ENCODE results near the gene PTPRH.

PTPRH gene

DNA sequence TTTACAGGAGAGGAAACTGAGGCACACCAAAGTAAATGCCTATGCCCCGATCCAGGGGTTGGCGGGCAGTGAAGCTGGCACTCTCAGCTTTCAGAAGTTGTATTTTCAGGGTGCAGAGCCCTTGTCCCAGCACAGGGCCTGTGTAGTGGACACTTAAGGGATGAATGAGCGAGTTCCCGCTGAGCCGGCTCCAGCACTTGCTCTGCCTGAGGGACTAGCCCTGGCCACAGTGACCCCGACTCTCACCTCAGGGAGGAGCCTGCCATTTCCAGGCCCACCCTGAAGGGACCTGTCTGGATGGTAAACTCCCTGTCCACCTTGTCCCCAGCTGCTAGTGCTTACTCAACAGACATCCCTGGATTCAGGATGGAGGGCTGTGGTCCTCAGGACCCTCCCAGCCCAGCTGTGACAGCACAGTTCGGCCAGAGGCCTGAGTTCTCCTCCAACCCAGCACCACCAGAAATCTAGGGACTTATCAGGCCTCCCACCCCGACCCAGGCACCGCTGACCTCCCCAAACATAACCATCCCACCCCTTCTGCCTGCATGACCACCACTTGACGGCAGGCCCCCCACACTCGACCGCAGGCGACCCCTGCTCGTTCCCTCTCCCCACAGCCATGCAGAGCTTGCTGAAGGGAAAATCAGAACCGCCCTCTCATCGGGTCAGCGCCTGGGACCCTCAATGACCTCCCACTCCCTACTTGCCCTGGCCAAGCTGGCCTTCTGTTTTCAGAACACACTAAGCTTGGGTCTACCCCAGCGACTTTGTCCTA lies 41.1 kb upstream of the PTPRH start:
- Histone ChIP-seq H3K27ac (ENCODE audit: low read depth, low read length) (no peak overlapping the region), H2BK120ac (ENCODE audit: low read depth, low read length) (no peak overlapping the region), H3K18ac (ENCODE audit: low read length) (no peak overlapping the region), H3K4me2 (ENCODE audit: low read length) (no peak overlapping the region), H3K4me3 (ENCODE audit: low read length) (no peak overlapping the region), H3K9ac (ENCODE audit: low read length) (no peak overlapping the region), H2BK15ac (replicated peaks; ENCODE audit: low read depth) (no peak overlapping the region), H3K36me3 (ENCODE audit: control insufficient read depth, insufficient read depth, low read length) (peaks cover 5% of the 10 kb centered on the region), H4K5ac (ENCODE audit: low read length) (no peak overlapping the region), H3K56ac (ENCODE audit: low read length) (no peak overlapping the region), H3K23ac (ENCODE audit: low read length) (no peak overlapping the region), H3K4ac (ENCODE audit: low read depth, low read length) (no peak overlapping the region), H3K27me3 (ENCODE audit: insufficient read depth, low read length, poor library complexity) (no peaks in the 10 kb centered on the region), H3K4me1 (ENCODE audit: control insufficient read depth, low read depth, low read length) (no peaks in the 10 kb centered on the region), H3K79me2 (ENCODE audit: control insufficient read depth, insufficient read depth, low read length) (peaks cover 60% of the 10 kb centered on the region), H4K8ac (ENCODE audit: low read depth, low read length) (no peak overlapping the region), H2AK5ac (ENCODE audit: low read length) (no peak overlapping the region), H2BK5ac (ENCODE audit: low read length) (no peak overlapping the region), H3K79me1 (ENCODE audit: low read length) (peaks cover 51% of the 10 kb centered on the region)
- no peak for DNase-seq
- no CpG with 5 or more reads among the region's 18 CpGs for WGBS (ENCODE audit: extremely low coverage, insufficient coverage, low lambda C conversion rate)

DNA sequence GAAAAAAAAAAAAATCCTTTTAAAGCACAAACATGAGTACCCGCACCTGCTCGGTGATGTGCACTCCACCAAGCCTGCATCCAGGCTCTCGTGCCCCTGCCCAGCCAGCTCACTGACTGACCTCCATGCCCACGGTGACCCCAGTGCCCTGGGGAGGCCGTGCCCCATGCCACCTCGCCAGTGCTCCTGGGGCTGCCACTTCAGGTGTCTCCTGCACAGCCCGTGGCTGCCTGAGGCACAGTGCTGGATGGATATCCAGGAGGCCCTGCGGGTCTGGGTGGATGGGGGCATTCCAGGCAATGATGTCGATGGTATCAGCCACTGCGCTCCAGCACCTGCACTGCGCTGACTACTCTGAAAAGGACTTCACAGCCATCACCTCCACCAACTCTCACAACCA lies 40.5 kb upstream of the PTPRH start:
- Histone ChIP-seq H2AK5ac (ENCODE audit: low read length) (no peak overlapping the region), H3K27ac (ENCODE audit: low read depth, low read length) (no peak overlapping the region), H3K56ac (ENCODE audit: low read length) (no peak overlapping the region), H3K4me3 (ENCODE audit: low read length) (no peak overlapping the region), H2BK15ac (replicated peaks; ENCODE audit: low read depth) (no peak overlapping the region), H4K8ac (ENCODE audit: low read depth, low read length) (no peak overlapping the region), H2BK5ac (ENCODE audit: low read length) (no peak overlapping the region), H3K4me2 (ENCODE audit: low read length) (no peak overlapping the region), H3K27me3 (ENCODE audit: insufficient read depth, low read length, poor library complexity) (no peaks in the 10 kb centered on the region), H3K79me2 (ENCODE audit: control insufficient read depth, insufficient read depth, low read length) (peaks cover 54% of the 10 kb centered on the region), H3K9ac (ENCODE audit: low read length) (no peak overlapping the region), H3K4ac (ENCODE audit: low read depth, low read length) (no peak overlapping the region), H3K36me3 (ENCODE audit: control insufficient read depth, insufficient read depth, low read length) (peaks cover 5% of the 10 kb centered on the region), H2BK120ac (ENCODE audit: low read depth, low read length) (no peak overlapping the region), H3K23ac (ENCODE audit: low read length) (no peak overlapping the region), H3K18ac (ENCODE audit: low read length) (no peak overlapping the region), H3K79me1 (ENCODE audit: low read length) (peaks cover 46% of the 10 kb centered on the region), H4K5ac (ENCODE audit: low read length) (no peak overlapping the region), H3K4me1 (ENCODE audit: control insufficient read depth, low read depth, low read length) (no peaks in the 10 kb centered on the region)
- no peak for DNase-seq
- WGBS (ENCODE audit: extremely low coverage, insufficient coverage, low lambda C conversion rate) = no CpG with 5 or more reads among the region's 11 CpGs

DNA sequence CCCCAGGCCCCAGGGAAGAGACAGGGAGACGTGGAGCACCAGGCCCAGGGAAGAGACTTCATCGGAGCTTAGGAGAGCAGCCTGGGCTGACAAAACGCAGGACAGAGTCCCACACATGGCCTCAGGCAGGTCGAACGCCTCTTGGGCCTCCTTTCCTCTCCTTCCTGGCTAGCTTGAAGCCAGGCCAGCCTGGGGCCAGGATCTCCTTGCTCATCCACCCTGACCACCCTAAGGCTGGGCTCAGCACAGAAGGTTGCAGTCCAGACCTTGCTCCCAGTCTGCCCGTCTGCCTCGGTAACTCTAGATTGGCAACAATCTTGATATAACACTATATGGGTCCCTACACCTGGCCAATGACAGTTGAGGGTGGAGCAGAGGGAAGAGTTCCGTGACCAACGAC lies 39.4 kb upstream of the PTPRH start:
- H3K9ac ChIP-seq (ENCODE audit: low read length) = no peak overlapping the region
- H3K27ac ChIP-seq (ENCODE audit: low read depth, low read length) = no peak overlapping the region
- H3K23ac ChIP-seq (ENCODE audit: low read length) = no peak overlapping the region
- H3K4me3 ChIP-seq (ENCODE audit: low read length) = no peak overlapping the region
- H3K36me3 ChIP-seq (ENCODE audit: control insufficient read depth, insufficient read depth, low read length) = peaks cover 11% of the 10 kb centered on the region
- H3K79me2 ChIP-seq (ENCODE audit: control insufficient read depth, insufficient read depth, low read length) = peaks cover 43% of the 10 kb centered on the region
- H2AK5ac ChIP-seq (ENCODE audit: low read length) = no peak overlapping the region
- H4K5ac ChIP-seq (ENCODE audit: low read length) = no peak overlapping the region
- no peak for DNase-seq
- H2BK5ac ChIP-seq (ENCODE audit: low read length) = no peak overlapping the region
- no peak overlapping the region for H2BK15ac ChIP-seq (replicated peaks; ENCODE audit: low read depth)
- H3K18ac ChIP-seq (ENCODE audit: low read length) = no peak overlapping the region
- WGBS (ENCODE audit: extremely low coverage, insufficient coverage, low lambda C conversion rate) = no CpG with 5 or more reads among the region's 9 CpGs
- peaks cover 40% of the 10 kb centered on the region for H3K79me1 ChIP-seq (ENCODE audit: low read length)
- H3K4ac ChIP-seq (ENCODE audit: low read depth, low read length) = no peak overlapping the region
- no peak overlapping the region for H3K4me2 ChIP-seq (ENCODE audit: low read length)
- H3K27me3 ChIP-seq (ENCODE audit: insufficient read depth, low read length, poor library complexity) = no peaks in the 10 kb centered on the region
- H3K56ac ChIP-seq (ENCODE audit: low read length) = no peak overlapping the region
- H4K8ac ChIP-seq (ENCODE audit: low read depth, low read length) = no peak overlapping the region
- H2BK120ac ChIP-seq (ENCODE audit: low read depth, low read length) = no peak overlapping the region
- H3K4me1 ChIP-seq (ENCODE audit: control insufficient read depth, low read depth, low read length) = no peaks in the 10 kb centered on the region

DNA sequence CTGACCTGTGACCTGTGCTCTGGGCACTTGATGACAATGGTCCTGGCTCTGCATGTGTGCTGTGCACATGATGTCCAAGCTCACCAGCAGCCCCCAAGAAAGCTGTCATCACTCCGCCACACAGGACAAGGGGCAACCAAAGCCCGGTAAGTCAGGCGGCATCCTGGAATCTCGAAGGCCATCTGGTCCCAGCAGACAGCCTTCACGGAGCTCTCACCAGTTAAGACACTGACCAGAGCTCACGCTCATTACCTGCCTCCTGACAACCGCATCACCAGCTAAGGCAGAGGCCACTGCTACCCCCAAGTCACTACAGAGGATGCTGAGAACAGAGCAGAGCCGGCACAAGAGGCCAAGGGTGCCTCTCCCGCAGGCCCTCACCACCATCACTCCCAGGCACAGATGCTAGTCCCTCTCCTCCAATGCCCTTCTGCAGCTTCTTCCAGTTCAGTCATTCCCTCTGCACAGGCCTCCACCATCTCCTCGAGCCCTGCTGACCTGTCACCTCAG lies 38.9 kb upstream of the PTPRH start:
- H4K5ac ChIP-seq (ENCODE audit: low read length) = no peak overlapping the region
- H2BK5ac ChIP-seq (ENCODE audit: low read length) = no peak overlapping the region
- no CpG with 5 or more reads among the region's 10 CpGs for WGBS (ENCODE audit: extremely low coverage, insufficient coverage, low lambda C conversion rate)
- peaks cover 38% of the 10 kb centered on the region for H3K79me2 ChIP-seq (ENCODE audit: control insufficient read depth, insufficient read depth, low read length)
- no peak overlapping the region for H3K18ac ChIP-seq (ENCODE audit: low read length)
- H3K4me1 ChIP-seq (ENCODE audit: control insufficient read depth, low read depth, low read length) = no peaks in the 10 kb centered on the region
- no peak overlapping the region for H2AK5ac ChIP-seq (ENCODE audit: low read length)
- no peak overlapping the region for H3K9ac ChIP-seq (ENCODE audit: low read length)
- no peak for DNase-seq
- H3K36me3 ChIP-seq (ENCODE audit: control insufficient read depth, insufficient read depth, low read length) = peaks cover 11% of the 10 kb centered on the region
- no peak overlapping the region for H3K4me3 ChIP-seq (ENCODE audit: low read length)
- no peak overlapping the region for H3K4ac ChIP-seq (ENCODE audit: low read depth, low read length)
- peaks cover 40% of the 10 kb centered on the region for H3K79me1 ChIP-seq (ENCODE audit: low read length)
- no peak overlapping the region for H2BK15ac ChIP-seq (replicated peaks; ENCODE audit: low read depth)
- H3K56ac ChIP-seq (ENCODE audit: low read length) = no peak overlapping the region
- H2BK120ac ChIP-seq (ENCODE audit: low read depth, low read length) = no peak overlapping the region
- no peak overlapping the region for H3K4me2 ChIP-seq (ENCODE audit: low read length)
- no peak overlapping the region for H4K8ac ChIP-seq (ENCODE audit: low read depth, low read length)
- no peak overlapping the region for H3K23ac ChIP-seq (ENCODE audit: low read length)
- no peaks in the 10 kb centered on the region for H3K27me3 ChIP-seq (ENCODE audit: insufficient read depth, low read length, poor library complexity)
- H3K27ac ChIP-seq (ENCODE audit: low read depth, low read length) = no peak overlapping the region

- no peak overlapping the region for H4K5ac ChIP-seq (ENCODE audit: low read length)
- H3K36me3 ChIP-seq (ENCODE audit: control insufficient read depth, insufficient read depth, low read length) = peaks cover 11% of the 10 kb centered on the region
- no peak overlapping the region for H2BK5ac ChIP-seq (ENCODE audit: low read length)
- no peak overlapping the region for H3K4ac ChIP-seq (ENCODE audit: low read depth, low read length)
- no peak overlapping the region for H3K4me3 ChIP-seq (ENCODE audit: low read length)
- no peak overlapping the region for H2BK15ac ChIP-seq (replicated peaks; ENCODE audit: low read depth)
- no peak overlapping the region for H2AK5ac ChIP-seq (ENCODE audit: low read length)
- H3K27ac ChIP-seq (ENCODE audit: low read depth, low read length) = no peak overlapping the region
- H3K18ac ChIP-seq (ENCODE audit: low read length) = no peak overlapping the region
- H2BK120ac ChIP-seq (ENCODE audit: low read depth, low read length) = no peak overlapping the region
- DNase-seq = peak; percentile 54
- peaks cover 33% of the 10 kb centered on the region for H3K79me2 ChIP-seq (ENCODE audit: control insufficient read depth, insufficient read depth, low read length)
- no peak overlapping the region for H3K23ac ChIP-seq (ENCODE audit: low read length)
- no peaks in the 10 kb centered on the region for H3K4me1 ChIP-seq (ENCODE audit: control insufficient read depth, low read depth, low read length)
- no peak overlapping the region for H3K9ac ChIP-seq (ENCODE audit: low read length)
- H3K56ac ChIP-seq (ENCODE audit: low read length) = no peak overlapping the region
- H3K4me2 ChIP-seq (ENCODE audit: low read length) = no peak overlapping the region
- peaks cover 40% of the 10 kb centered on the region for H3K79me1 ChIP-seq (ENCODE audit: low read length)
- WGBS (ENCODE audit: extremely low coverage, insufficient coverage, low lambda C conversion rate) = no CpG with 5 or more reads among the region's 10 CpGs
- no peak overlapping the region for H4K8ac ChIP-seq (ENCODE audit: low read depth, low read length)
- no peaks in the 10 kb centered on the region for H3K27me3 ChIP-seq (ENCODE audit: insufficient read depth, low read length, poor library complexity)
Measured at GRCh38 chr19:55247621-55248099, 38.4 kb upstream of the PTPRH start.
